ENCODE data around the gene CAPZA1.

Gene CAPZA1

DNA sequence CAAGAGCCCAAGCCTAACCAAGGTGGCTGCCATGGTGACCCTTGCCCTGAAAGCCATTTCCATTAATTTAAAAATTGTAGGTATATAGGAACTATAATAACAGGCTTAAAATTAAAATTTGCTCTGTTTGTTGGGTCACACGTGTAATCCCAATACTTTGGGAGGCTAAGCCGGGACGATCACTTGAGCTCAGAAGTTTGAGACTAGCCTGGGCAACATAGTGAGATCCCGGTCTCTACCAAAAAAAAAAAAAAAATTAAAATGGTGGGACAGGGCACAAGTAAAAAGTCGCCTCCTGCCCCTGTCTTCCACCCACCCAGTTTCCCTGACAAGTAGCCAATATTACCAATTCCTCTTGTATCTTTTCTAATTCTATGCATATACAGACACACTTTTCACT, 6.6 kb downstream of the CAPZA1 start:
- peaks cover 5 to 10% of the 10 kb centered on the region in 2 donors for H3K36me3 ChIP-seq (ENCODE audit: control insufficient read depth in 1 of 2, insufficient read depth in 2 of 2, low read length in 2 of 2)
- no peaks in the 10 kb centered on the region for H3K9me3 ChIP-seq (ENCODE audit: control insufficient read depth in 1 of 2, low read length in 2 of 2)
- no peak overlapping the region for H3K27ac ChIP-seq (ENCODE audit: low read depth, low read length)
- no peaks in the 10 kb centered on the region for H3K27me3 ChIP-seq (ENCODE audit: control insufficient read depth in 1 of 2, insufficient read depth in 2 of 2, low read length in 2 of 2)
- peaks cover 6 to 24% of the 10 kb centered on the region in 2 donors for H3K4me1 ChIP-seq (ENCODE audit: control insufficient read depth in 1 of 2, insufficient read depth in 2 of 2, low read length in 2 of 2)
- H3K9ac ChIP-seq (ENCODE audit: low read depth in 1 of 2, low read length in 2 of 2): no peak overlapping the region
- no peak overlapping the region for H3K4me3 ChIP-seq (ENCODE audit: low read depth in 1 of 2, low read length in 2 of 2)

DNA sequence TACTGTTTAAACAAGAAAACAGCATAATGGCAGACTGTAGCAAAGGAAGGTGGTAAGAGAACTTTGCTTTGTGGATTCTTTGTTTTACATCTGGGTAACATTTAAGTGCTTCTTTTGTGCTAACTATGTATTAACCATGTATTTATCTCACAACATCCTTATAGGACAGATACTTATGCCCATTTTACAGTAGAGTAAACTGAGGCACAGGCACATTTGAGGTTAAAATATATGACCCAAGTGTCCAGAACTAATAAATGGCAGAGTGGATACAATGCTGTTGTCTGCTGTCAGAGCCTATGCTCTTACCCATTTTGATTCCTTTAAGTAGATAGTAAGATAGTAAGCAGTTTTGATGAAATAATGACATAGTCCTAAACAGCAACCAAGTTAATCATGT, 7.3 kb downstream of the CAPZA1 start:
- Histone ChIP-seq H3K4me3 (ENCODE audit: low read depth in 1 of 2, low read length in 2 of 2) (no peak overlapping the region), H3K27ac (ENCODE audit: low read depth, low read length) (no peak overlapping the region), H3K36me3 (ENCODE audit: control insufficient read depth in 1 of 2, insufficient read depth in 2 of 2, low read length in 2 of 2) (peaks cover 5 to 10% of the 10 kb centered on the region in 2 donors), H3K4me1 (ENCODE audit: control insufficient read depth in 1 of 2, insufficient read depth in 2 of 2, low read length in 2 of 2) (peaks cover 4 to 20% of the 10 kb centered on the region in 2 donors), H3K27me3 (ENCODE audit: control insufficient read depth in 1 of 2, insufficient read depth in 2 of 2, low read length in 2 of 2) (no peaks in the 10 kb centered on the region), H3K9ac (ENCODE audit: low read depth in 1 of 2, low read length in 2 of 2) (no peak overlapping the region), H3K9me3 (ENCODE audit: control insufficient read depth in 1 of 2, low read length in 2 of 2) (no peaks in the 10 kb centered on the region)

DNA sequence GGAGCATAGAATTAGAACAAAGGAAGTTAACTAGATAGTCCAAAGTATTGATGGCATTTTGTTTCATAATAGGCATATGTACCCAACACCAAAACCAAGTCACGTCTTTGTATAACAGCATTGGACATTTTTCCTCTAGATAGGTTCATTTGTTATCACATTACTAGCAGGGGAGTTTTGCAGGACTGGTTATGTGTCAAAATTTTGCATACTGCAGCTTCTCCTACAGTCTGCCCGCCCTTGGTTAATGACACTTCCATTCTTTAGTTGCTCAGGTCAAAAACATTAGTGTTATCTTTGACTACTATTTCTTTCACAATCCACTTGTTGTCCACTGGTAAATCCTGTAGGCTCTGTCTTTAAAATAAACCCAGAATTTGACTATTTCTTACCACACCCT, 8.9 kb downstream of the CAPZA1 start:
- H3K9ac ChIP-seq (ENCODE audit: low read depth in 1 of 2, low read length in 2 of 2): no peak overlapping the region
- H3K27ac ChIP-seq (ENCODE audit: low read depth, low read length): no peak overlapping the region
- no peak overlapping the region for H3K4me3 ChIP-seq (ENCODE audit: low read depth in 1 of 2, low read length in 2 of 2)
- H3K4me1 ChIP-seq (ENCODE audit: control insufficient read depth in 1 of 2, insufficient read depth in 2 of 2, low read length in 2 of 2): peaks cover 4 to 13% of the 10 kb centered on the region in 2 donors
- H3K9me3 ChIP-seq (ENCODE audit: control insufficient read depth in 1 of 2, low read length in 2 of 2): no peaks in the 10 kb centered on the region
- H3K27me3 ChIP-seq (ENCODE audit: control insufficient read depth in 1 of 2, insufficient read depth in 2 of 2, low read length in 2 of 2): no peaks in the 10 kb centered on the region
- H3K36me3 ChIP-seq (ENCODE audit: control insufficient read depth in 1 of 2, insufficient read depth in 2 of 2, low read length in 2 of 2): peaks cover 5 to 10% of the 10 kb centered on the region in 2 donors

DNA sequence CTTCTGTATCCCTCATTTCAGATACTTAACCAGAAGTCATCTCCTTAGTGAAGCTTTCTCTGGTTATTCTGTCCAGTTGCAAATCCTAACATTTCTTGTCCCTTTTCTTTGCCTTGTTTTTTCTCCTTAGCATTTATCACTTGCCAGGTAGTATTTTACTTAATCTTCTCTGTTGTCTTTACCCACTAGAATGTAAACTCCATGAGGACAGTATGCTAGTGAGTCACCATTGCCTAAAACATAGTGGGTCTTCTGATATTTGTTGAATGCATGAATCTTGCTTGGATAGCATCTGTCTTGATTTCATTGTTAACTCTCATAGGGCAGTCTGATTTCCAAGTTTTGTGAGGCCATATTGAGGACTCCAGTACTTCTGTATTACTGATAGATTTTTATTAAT, 9.6 kb downstream of the CAPZA1 start:
- Histone ChIP-seq H3K4me3 (ENCODE audit: low read depth in 1 of 2, low read length in 2 of 2) (no peak overlapping the region), H3K9me3 (ENCODE audit: control insufficient read depth in 1 of 2, low read length in 2 of 2) (no peaks in the 10 kb centered on the region), H3K4me1 (ENCODE audit: control insufficient read depth in 1 of 2, insufficient read depth in 2 of 2, low read length in 2 of 2) (peaks cover 4 to 18% of the 10 kb centered on the region in 2 donors), H3K36me3 (ENCODE audit: control insufficient read depth in 1 of 2, insufficient read depth in 2 of 2, low read length in 2 of 2) (peaks cover 5 to 10% of the 10 kb centered on the region in 2 donors), H3K9ac (ENCODE audit: low read depth in 1 of 2, low read length in 2 of 2) (no peak overlapping the region), H3K27me3 (ENCODE audit: control insufficient read depth in 1 of 2, insufficient read depth in 2 of 2, low read length in 2 of 2) (no peaks in the 10 kb centered on the region), H3K27ac (ENCODE audit: low read depth, low read length) (no peak overlapping the region)

DNA sequence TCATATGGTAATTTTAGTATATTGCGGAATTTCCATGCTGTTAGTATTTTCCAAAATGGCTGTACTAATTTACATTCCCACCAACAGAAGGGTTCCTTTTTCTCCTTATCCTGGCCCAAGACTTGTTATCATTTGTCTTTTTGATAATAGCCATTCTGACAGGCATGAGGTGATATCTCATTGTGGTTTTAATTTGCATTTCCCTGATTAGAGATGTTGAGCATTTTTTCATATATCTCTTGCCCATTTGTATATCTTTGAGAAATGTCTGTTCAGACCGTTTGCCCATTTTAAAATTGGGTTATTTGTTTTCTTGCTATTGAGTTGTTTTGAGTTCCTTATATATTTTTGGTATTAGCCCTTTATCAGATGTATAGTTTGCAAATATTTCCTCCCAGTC, 14.0 kb downstream of the CAPZA1 start:
- H3K27ac ChIP-seq (ENCODE audit: low read depth, low read length): no peak overlapping the region
- no peaks in the 10 kb centered on the region for H3K27me3 ChIP-seq (ENCODE audit: control insufficient read depth in 1 of 2, insufficient read depth in 2 of 2, low read length in 2 of 2)
- peaks cover 0 to 2% of the 10 kb centered on the region in 2 donors for H3K36me3 ChIP-seq (ENCODE audit: control insufficient read depth in 1 of 2, insufficient read depth in 2 of 2, low read length in 2 of 2)
- H3K4me1 ChIP-seq (ENCODE audit: control insufficient read depth in 1 of 2, insufficient read depth in 2 of 2, low read length in 2 of 2): peaks cover 11 to 16% of the 10 kb centered on the region in 2 donors
- H3K4me3 ChIP-seq (ENCODE audit: low read depth in 1 of 2, low read length in 2 of 2): no peak overlapping the region
- no peaks in the 10 kb centered on the region for H3K9me3 ChIP-seq (ENCODE audit: control insufficient read depth in 1 of 2, low read length in 2 of 2)
- H3K9ac ChIP-seq (ENCODE audit: low read depth in 1 of 2, low read length in 2 of 2): no peak overlapping the region

DNA sequence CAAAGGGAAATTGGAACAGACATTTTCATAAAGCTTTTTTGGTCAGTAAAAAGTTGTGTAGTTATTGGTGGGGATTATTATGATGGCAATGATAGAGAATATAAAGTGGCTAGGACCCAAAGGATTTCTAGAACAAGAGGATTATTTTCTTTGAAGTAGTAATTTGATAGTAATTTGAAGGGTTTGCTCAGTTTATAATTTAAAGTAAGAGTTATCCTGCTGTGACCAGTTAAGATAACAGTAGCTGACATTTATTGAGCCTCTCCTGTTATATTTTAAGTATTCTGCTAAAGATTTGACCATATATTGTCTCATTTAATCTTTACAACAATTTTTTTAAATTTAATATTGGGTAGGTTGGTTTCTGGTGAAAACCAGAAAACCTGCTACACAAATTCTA, 14.7 kb downstream of the CAPZA1 start:
- Histone ChIP-seq H3K36me3 (ENCODE audit: control insufficient read depth in 1 of 2, insufficient read depth in 2 of 2, low read length in 2 of 2) (peaks cover 0 to 2% of the 10 kb centered on the region in 2 donors), H3K9ac (ENCODE audit: low read depth in 1 of 2, low read length in 2 of 2) (no peak overlapping the region), H3K4me3 (ENCODE audit: low read depth in 1 of 2, low read length in 2 of 2) (no peak overlapping the region), H3K9me3 (ENCODE audit: control insufficient read depth in 1 of 2, low read length in 2 of 2) (no peaks in the 10 kb centered on the region), H3K27ac (ENCODE audit: low read depth, low read length) (no peak overlapping the region), H3K4me1 (ENCODE audit: control insufficient read depth in 1 of 2, insufficient read depth in 2 of 2, low read length in 2 of 2) (peaks cover 11 to 16% of the 10 kb centered on the region in 2 donors), H3K27me3 (ENCODE audit: control insufficient read depth in 1 of 2, insufficient read depth in 2 of 2, low read length in 2 of 2) (no peaks in the 10 kb centered on the region)

DNA sequence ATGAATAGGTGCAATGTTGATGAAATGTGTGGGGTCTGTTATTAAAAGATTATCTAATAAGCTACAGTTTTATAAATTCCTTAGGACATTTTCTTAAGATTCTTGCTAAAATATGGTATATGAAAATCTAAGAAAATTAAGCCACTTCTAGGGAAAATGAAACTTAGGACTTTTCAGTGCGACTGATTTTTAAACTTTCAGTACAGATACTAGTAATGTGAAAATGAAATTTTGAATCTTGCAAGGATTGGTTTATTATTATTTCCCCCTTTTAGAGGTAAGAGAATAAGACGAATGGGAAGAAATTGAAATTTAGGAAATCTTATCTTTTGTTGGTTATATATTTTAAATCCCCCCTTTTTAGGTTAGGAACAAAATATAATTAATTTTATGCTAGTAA, 16.4 kb downstream of the CAPZA1 start:
- Histone ChIP-seq H3K4me3 (ENCODE audit: low read depth in 1 of 2, low read length in 2 of 2) (no peak overlapping the region), H3K4me1 (ENCODE audit: control insufficient read depth in 1 of 2, insufficient read depth in 2 of 2, low read length in 2 of 2) (peaks cover 11 to 16% of the 10 kb centered on the region in 2 donors), H3K27me3 (ENCODE audit: control insufficient read depth in 1 of 2, insufficient read depth in 2 of 2, low read length in 2 of 2) (no peaks in the 10 kb centered on the region), H3K27ac (ENCODE audit: low read depth, low read length) (no peak overlapping the region), H3K9ac (ENCODE audit: low read depth in 1 of 2, low read length in 2 of 2) (no peak overlapping the region), H3K36me3 (ENCODE audit: control insufficient read depth in 1 of 2, insufficient read depth in 2 of 2, low read length in 2 of 2) (peaks cover 0 to 2% of the 10 kb centered on the region in 2 donors), H3K9me3 (ENCODE audit: control insufficient read depth in 1 of 2, low read length in 2 of 2) (no peaks in the 10 kb centered on the region)

DNA sequence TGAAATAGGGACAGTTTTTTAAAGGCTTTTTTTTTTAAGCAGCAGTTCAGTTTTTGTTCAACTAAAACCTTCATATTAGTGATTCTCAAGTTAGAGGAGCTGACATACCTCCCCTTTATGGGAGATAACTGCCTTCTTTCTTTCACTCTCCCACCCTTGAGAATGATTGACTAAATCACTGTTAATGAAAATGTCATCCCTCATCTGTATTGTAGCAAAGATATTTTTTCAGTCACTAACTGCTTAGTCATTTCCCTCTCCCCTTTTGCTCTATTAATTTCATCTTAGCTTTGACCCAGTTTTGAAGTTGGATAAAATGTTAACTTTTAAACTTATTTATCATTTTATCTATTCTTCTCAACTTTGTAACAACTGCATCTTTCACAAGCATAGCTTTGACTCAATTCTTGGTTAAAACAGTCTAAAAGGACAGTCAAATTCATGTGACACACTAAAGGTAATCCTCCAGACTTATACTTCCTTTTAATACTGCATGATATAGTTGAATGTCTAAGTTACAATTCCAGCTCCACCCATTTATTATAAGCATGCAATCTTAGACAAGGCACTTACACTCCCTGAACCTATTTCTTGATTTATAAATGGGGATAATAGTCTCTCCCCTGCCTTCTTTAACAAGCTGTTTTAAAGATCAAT, 17.1 kb downstream of the CAPZA1 start:
- no peak overlapping the region for H3K9ac ChIP-seq (ENCODE audit: low read depth in 1 of 2, low read length in 2 of 2)
- no peak overlapping the region for H3K4me3 ChIP-seq (ENCODE audit: low read depth in 1 of 2, low read length in 2 of 2)
- peaks cover 11 to 16% of the 10 kb centered on the region in 2 donors for H3K4me1 ChIP-seq (ENCODE audit: control insufficient read depth in 1 of 2, insufficient read depth in 2 of 2, low read length in 2 of 2)
- no peak overlapping the region for H3K27ac ChIP-seq (ENCODE audit: low read depth, low read length)
- peaks cover 0 to 2% of the 10 kb centered on the region in 2 donors for H3K36me3 ChIP-seq (ENCODE audit: control insufficient read depth in 1 of 2, insufficient read depth in 2 of 2, low read length in 2 of 2)
- no peaks in the 10 kb centered on the region for H3K9me3 ChIP-seq (ENCODE audit: control insufficient read depth in 1 of 2, low read length in 2 of 2)
- H3K27me3 ChIP-seq (ENCODE audit: control insufficient read depth in 1 of 2, insufficient read depth in 2 of 2, low read length in 2 of 2): no peaks in the 10 kb centered on the region

DNA sequence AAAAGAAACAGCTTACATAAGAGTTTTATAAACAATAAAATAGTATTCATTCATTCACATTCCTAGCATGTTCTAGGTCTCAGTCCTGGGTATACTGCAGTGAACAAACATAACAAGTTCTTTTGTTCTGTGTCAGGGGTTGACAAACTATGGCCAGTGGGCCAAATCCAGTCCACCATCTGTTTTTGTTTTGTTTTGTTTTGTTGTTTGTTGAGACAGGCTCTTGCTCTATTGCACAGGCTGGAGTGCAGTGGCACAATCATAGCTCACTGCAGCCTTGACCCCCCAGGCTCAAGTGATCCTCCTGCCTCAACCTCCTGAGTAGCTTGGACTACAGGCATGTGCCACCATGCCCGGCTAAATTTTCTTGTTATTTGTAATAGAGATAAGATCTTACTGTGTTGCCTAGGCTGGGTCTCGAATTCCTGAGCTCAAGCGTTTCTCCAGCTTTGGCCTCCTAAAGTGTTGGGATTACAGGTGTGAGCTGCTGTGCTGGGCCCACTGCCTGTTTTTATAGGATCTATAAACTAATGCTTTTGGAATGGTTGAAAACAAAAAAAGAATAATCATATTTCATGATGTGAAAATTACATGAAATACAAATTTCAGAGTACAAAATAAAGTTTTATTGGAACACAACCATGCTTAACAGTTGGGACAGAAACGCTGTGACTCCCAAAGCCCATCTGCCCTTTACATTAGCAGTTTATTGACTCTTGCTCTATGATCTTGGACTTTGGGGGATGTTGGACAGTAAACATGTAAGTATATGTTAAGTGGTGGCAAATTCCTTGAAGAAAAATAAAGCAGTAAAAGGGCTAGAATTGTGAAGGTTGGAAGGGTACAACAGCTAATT, 17.9 kb downstream of the CAPZA1 start:
- H3K9ac ChIP-seq (ENCODE audit: low read depth in 1 of 2, low read length in 2 of 2): no peak overlapping the region

DNA sequence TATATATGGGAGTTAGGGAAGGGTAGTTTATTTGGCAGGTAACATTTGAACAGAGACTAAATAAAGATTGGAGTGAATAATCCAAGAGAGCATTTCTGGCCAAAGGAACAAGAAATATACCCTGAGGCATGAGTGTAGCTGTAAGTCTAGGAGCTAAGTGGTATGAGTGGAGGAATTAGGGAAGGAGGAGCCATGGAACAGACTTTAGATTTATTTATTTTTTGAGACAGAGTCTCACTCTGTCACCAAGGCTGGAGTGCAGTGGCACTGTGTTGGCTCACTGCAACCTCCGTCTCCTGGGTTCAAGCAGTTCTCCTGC, 18.4 kb downstream of the CAPZA1 start:
- no peak overlapping the region for H3K27ac ChIP-seq (ENCODE audit: low read depth, low read length)
- H3K4me1 ChIP-seq (ENCODE audit: control insufficient read depth in 1 of 2, insufficient read depth in 2 of 2, low read length in 2 of 2): peaks cover 11 to 16% of the 10 kb centered on the region in 2 donors
- no peak overlapping the region for H3K4me3 ChIP-seq (ENCODE audit: low read depth in 1 of 2, low read length in 2 of 2)
- no peak overlapping the region for H3K9ac ChIP-seq (ENCODE audit: low read depth in 1 of 2, low read length in 2 of 2)
- H3K36me3 ChIP-seq (ENCODE audit: control insufficient read depth in 1 of 2, insufficient read depth in 2 of 2, low read length in 2 of 2): peaks cover 0 to 2% of the 10 kb centered on the region in 2 donors
- H3K27me3 ChIP-seq (ENCODE audit: control insufficient read depth in 1 of 2, insufficient read depth in 2 of 2, low read length in 2 of 2): no peaks in the 10 kb centered on the region
- H3K9me3 ChIP-seq (ENCODE audit: control insufficient read depth in 1 of 2, low read length in 2 of 2): no peaks in the 10 kb centered on the region

More for the DNA sequence above, 17.9 kb downstream of the CAPZA1 start:
- Histone ChIP-seq H3K27ac (ENCODE audit: low read depth, low read length) (no peak overlapping the region), H3K4me3 (ENCODE audit: low read depth in 1 of 2, low read length in 2 of 2) (no peak overlapping the region), H3K36me3 (ENCODE audit: control insufficient read depth in 1 of 2, insufficient read depth in 2 of 2, low read length in 2 of 2) (peaks cover 0 to 2% of the 10 kb centered on the region in 2 donors), H3K9me3 (ENCODE audit: control insufficient read depth in 1 of 2, low read length in 2 of 2) (no peaks in the 10 kb centered on the region), H3K4me1 (ENCODE audit: control insufficient read depth in 1 of 2, insufficient read depth in 2 of 2, low read length in 2 of 2) (peaks cover 11 to 16% of the 10 kb centered on the region in 2 donors), H3K27me3 (ENCODE audit: control insufficient read depth in 1 of 2, insufficient read depth in 2 of 2, low read length in 2 of 2) (no peaks in the 10 kb centered on the region)
